Measurements from ENCODE around the gene ZNF70.

The ZNF70 gene

DNA sequence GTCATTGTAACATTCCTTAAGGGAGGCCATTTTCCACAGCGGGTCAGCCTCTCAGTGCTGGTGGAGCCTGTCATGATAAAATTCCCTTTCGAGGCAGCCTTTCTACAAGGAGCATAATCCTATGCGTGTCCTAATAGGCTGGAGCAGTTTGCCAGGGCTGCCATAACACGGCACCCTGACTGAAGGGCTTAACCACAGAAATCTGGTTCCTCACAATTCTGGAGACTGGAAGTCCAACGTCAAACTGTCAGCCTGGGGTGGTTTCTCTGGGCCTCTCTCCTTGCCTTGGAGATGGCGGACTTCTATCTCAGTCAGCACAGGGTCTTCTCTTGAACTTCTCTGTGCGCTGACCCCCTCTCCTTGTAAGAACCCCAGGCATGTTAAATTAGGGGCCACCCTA lies 61.5 kb downstream of the ZNF70 start:
- no peak for DNase-seq
